HUDEP-2 (cell line): ENCODE measurements around the gene TMEM132A.
"Not testable (repeated sequence)": the region's sequence is repeated elsewhere in the genome, so short reads cannot be mapped to it uniquely, and the experiment has no call there.

Source experiments
- DNase-seq, 76 experiments: peaks; one replicate each; lab custom pipeline; 2025; ENCODE audit not compliant: unreplicated experiment in 76 of 76; lab: John Stamatoyannopoulos, UW

TMEM132A gene

DNA sequence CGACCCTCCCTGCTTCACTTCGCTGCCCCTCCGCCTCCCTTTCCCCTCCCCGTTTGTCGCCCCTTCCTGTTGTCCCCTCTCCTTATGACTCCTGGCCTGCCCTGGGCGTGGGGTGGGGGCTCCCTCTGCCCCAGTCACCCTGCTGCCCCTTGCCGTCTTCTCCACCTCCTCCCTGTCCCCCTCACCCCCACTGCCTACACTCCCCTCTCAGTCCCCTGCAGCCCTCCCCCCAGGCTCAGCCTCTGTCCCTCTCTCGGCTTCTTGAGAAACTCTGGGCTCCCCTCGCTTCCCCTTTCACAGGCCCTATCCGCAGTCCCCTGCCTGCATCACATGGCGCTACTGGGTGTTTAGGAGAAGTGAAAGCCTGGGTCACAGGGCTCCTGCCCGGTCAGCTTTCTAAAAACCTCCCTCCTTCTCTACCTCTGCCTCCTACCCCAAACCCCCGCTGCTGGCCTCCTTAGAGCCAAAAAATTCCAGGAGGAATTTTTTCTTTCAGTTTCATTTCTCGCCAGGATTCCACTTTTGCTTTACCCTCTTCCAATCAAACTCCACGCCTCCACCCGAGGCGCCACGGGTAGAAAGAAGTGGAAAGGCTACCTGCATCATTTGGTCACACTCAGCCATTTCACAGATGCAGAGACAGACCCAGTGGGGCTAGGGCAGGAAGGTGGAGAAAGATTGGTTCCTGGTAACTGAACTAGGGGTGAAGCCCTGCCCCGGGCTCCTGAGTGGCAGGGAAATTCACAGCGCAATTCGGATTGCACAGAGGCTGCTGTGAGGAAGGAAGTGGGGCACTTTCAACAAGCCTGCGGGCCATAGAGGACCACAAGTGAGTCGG, 27.9 kb downstream of the TMEM132A start, which contains the start of gene SLC15A3:
SLC15A3 (minus strand) TSS at position 273 of the 838 bp plus-strand sequence. CDS start 625 bp downstream, outside the sequence.
- DNase-seq, result no peak

- DNase-seq, result no peak
These were observed 28.5 kb downstream of the TMEM132A start for GRCh38 chr11:60952742-60953170.

GRCh38 chr11:60953781-60954180, 29.5 kb downstream of the TMEM132A start:
- DNase-seq, result no peak

DNA sequence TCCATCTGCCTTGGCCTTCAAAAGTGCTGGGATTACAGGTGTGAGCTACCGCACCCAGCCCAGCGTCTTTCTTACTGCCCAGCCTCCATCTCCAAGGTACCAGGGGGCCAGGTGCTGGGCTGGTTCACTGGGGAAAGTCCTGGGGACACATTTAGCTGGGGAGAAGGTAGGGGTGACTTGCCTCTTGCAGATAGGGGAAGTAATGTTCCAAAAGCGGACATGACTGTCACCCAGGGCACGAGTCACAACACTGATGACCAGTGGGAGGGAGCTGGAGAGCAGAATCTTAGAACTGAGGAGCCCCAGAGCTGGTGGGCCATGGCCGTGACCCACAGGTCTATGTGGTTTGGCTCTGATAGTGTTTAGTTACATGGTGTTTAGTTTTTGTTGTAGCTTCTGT, 30.2 kb downstream of the TMEM132A start:
- DNase-seq, result no peak

DNA sequence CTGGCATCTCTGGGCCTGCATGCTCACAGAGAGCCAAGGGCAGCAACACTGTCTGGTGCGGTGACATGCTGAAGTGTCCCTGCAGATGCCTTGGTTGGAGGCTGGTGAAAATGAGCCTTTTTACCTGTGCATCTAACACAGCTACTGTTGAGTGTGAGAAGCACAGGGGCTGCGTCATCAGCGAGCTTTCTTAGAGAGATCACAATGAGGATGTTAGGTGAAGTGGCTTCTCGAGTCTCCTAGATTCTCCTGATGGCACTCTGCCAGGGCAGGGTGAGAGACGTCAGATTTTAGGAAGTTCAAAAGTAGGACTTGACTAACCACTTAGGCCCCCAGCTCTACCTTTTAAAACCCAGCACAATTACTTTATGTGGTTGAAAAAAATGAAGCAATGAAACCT, 31.3 kb downstream of the TMEM132A start:
- DNase-seq, result no peak

DNA sequence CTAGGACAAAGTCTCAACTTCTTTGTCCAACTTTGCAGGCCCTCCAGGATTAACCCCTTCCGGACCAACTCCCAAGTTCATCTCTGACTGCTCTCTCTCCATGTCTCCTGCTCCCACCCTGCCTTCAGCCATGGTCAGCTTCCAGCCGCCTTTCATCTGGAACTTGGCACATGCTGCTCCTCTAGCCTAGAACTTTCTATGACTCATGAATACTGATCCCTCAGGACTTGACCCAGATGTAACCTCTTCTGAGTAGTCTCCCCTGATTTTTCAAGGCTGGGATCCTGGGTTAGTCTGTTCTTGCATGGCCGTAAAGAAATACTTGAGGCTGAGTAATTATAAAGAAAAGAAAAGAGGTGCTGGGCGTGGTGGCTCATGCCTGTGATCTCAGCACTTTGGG, 32.9 kb downstream of the TMEM132A start:
- no peak for DNase-seq

GRCh38 chr11:60959431-60959830, 35.2 kb downstream of the TMEM132A start:
- no peak for DNase-seq

GRCh38 chr11:60960405-60960804, 36.1 kb downstream of the TMEM132A start:
- no peak for DNase-seq

- DNase-seq, result no peak
These were observed 40.5 kb downstream of the TMEM132A start for GRCh38 chr11:60964801-60965200.

- no peak for DNase-seq
These were observed 42.6 kb downstream of the TMEM132A start for GRCh38 chr11:60966890-60967289.

GRCh38 chr11:60968223-60968622, 44.0 kb downstream of the TMEM132A start:
- no peak for DNase-seq

DNA sequence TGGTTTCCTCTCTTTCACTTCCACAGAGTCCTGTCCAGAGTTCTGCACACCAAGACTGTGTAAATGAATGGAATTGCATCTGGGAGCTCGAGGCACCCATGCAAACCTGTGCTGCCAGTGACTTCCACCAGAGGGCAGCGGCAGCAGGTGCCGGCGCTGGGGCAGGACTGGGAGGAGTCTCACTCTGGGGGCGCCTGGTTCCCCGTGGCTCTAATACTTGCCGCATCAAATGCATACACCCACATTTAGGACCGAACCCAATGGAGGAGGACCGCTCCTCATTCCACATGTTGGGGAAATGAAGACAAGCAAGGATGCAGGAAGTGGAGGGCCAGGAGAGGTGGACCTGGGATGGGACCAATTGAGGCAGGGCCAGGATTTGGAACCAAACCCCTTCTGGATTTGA, 46.1 kb downstream of the TMEM132A start:
- peak in 42 of 76 experiments; percentile 2 to 56 (median 30) for DNase-seq

DNA sequence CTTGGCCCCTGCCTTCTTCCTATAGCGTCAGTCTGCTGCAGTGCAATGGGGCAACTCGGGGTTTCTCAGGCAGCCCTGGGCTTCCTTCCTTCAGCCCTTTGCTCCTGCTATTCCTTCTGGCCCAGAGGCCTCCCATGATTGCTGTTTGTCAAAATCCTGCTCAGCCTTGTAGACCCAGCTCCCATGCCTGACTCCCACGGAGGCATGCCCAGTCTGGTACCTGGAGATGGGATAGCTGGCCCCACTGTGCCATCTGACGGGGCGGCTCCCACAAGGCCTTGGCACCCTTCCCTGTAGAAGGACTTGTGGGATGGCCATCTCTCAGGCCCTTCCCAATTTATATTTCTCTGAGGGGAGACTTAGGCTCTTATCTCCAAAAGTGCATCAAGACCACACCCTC, 46.6 kb downstream of the TMEM132A start:
- no peak for DNase-seq

- DNase-seq, result no peak
These were observed 47.3 kb downstream of the TMEM132A start, which contains the start of gene CD6 for GRCh38 chr11:60971520-60971919. TSS of gene CD6 (plus strand) at chr11:60971680. CDS start at chr11:60971866, 186 bp downstream.

- no peak for DNase-seq
These were observed 48.1 kb downstream of the TMEM132A start for GRCh38 chr11:60972182-60973030.

- DNase-seq, result no peak
These were observed 49.4 kb downstream of the TMEM132A start for GRCh38 chr11:60973699-60974098.

DNA sequence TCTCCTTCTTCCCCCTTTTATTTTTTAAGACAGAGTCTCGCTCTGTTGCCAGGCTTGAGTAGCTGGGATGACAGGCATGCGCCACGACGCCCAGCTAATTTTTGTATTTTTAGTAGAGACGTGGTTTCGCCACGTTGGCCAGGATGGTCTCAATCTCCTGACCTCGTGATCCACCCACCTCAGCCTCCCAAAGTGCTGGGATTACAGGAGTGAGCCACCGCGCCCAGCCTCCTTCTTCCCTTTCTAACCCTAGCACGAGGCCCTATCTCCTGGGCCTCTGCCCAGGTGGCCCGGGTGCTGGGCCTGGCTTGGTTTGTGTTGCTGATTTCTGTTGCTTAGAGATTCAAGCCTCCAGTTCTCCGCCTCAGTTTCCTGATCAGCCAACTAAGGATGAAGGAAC, 50.1 kb downstream of the TMEM132A start:
- DNase-seq, result not testable (repeated sequence)

DNA sequence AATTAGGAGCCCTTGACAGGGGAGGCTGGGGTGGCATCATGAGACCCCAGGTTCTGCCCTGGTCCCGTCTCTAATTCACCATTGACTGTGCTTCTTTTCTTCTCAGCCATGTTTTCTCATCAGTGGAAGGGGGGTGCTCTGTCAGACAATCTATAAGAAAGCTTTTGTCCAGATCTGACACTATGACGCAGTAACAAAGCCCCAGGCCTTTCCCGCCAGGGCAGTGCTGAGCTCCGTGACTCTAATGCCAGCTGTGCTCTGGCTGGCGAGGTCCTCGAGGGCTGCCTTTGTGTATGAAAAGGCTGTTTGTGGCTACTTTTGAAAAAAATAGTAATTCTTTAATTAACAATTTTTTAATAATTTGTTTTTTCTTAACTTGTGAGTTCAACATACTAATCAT, 50.5 kb downstream of the TMEM132A start:
- DNase-seq, result no peak

- no peak for DNase-seq
These were observed 53.0 kb downstream of the TMEM132A start for GRCh38 chr11:60977224-60977623.

DNA sequence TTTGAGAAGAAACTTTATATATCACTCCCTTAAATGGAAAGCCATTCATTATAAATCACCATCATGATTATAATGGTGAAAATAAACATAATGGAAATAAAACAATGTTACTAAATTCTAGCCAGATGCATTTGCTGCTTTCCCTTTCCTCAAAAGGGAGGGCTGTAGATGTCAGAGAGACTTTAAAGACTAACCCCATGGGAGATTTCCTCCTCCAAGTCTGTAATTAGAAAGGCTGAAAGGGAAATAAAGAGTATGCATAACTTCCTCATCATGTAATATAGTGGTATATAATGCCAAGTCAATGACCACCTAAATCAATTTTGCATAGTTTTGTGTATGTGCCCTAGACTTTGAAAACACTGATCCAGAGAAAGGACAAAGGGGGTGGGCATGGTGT, 53.6 kb downstream of the TMEM132A start:
- no peak for DNase-seq
